CD4-positive, alpha-beta memory T cell (primary cell): ENCODE data around the gene CHCHD4. TPM values are rescaled to one million over a fixed set of nuclear protein-coding genes. Genes with fewer than 3 reads are reported as not detected.
"Not testable (repeated sequence)": the region's sequence is repeated elsewhere in the genome, so short reads cannot be mapped to it uniquely, and the experiment has no call there.

Experiments
- CTCF ChIA-PET: fragments of 350-600 bp; sonication (Branson Sonifier 250); formaldehyde crosslinking; loops from one replicate; lab custom pipeline; 2021; ENCODE audit warnings: inconsistent platforms; ENCODE audit not compliant: partially characterized antibody; lab: Charles Lee
- POLR2A ChIA-PET: fragments of 350-600 bp; sonication (Branson Sonifier 250); formaldehyde crosslinking; loops from one replicate; lab custom pipeline; 2021; ENCODE audit not compliant: partially characterized antibody; lab: Charles Lee
- DNase-seq, 5 donors: peaks; one replicate each; pipeline versions ENCODE4 v3.0.0 to v3.0.0-alpha.2; 2020 to 2022; ENCODE audit warnings: mixed read lengths in 1 of 5
- H3K27ac ChIP-seq: one replicate; pipeline ENCODE4 v1.7.0; 2013; ENCODE audit warnings: low read depth, low read length
- H3K27me3 ChIP-seq: 2 replicates; pipeline ENCODE4 v1.7.0; 2013; ENCODE audit warnings: mild to moderate bottlenecking, low read length, moderate library complexity; ENCODE audit not compliant: insufficient read depth
- H3K36me3 ChIP-seq: 2 replicates; pipeline ENCODE4 v1.7.0; 2013; ENCODE audit warnings: mild to moderate bottlenecking, low read length, moderate library complexity; ENCODE audit not compliant: insufficient read depth
- H3K4me1 ChIP-seq: 2 replicates; pipeline ENCODE4 v1.7.0; 2013; ENCODE audit warnings: mild to moderate bottlenecking, low read length, moderate library complexity; ENCODE audit not compliant: insufficient read depth
- H3K4me3 ChIP-seq, 2 donors: one replicate each; pipeline ENCODE4 v1.7.0; 2013; ENCODE audit warnings: low read length in 2 of 2, mild to moderate bottlenecking in 1 of 2
- H3K9me3 ChIP-seq, 2 donors: one replicate each; pipeline ENCODE4 v1.7.0; 2013; ENCODE audit warnings: low read length in 2 of 2, control low read depth in 1 of 2; ENCODE audit not compliant: control insufficient read depth in 1 of 2
- H3K27ac Mint-ChIP-seq, 7 donors: one replicate each; pipeline ENCODE4 v1.8.0; 2020 to 2021; ENCODE audit warnings: mixed read lengths in 7 of 7, mild to moderate bottlenecking in 6 of 7, inconsistent platforms in 3 of 7, moderate library complexity in 3 of 7
- H3K27me3 Mint-ChIP-seq, 2 donors: one replicate each; pipeline ENCODE4 v1.8.0; 2020 to 2021; ENCODE audit warnings: mixed read lengths in 2 of 2
- H3K36me3 Mint-ChIP-seq, 2 donors: one replicate each; pipeline ENCODE4 v1.8.0; 2020 to 2021; ENCODE audit warnings: mixed read lengths in 2 of 2, inconsistent platforms in 1 of 2, mild to moderate bottlenecking in 1 of 2
- H3K4me1 Mint-ChIP-seq, 4 donors: one replicate each; pipeline ENCODE4 v1.8.0; 2020 to 2021; ENCODE audit warnings: mixed read lengths in 4 of 4, mild to moderate bottlenecking in 1 of 4
- H3K4me3 Mint-ChIP-seq, 8 donors: one replicate each; pipeline ENCODE4 v1.8.0; 2020 to 2021; ENCODE audit warnings: mixed read lengths in 8 of 8, mild to moderate bottlenecking in 7 of 8, moderate library complexity in 6 of 8, inconsistent platforms in 3 of 8
- H3K9me3 Mint-ChIP-seq, 8 donors: one replicate each; pipeline ENCODE4 v1.8.0; 2020 to 2021; ENCODE audit warnings: mixed read lengths in 8 of 8, mild to moderate bottlenecking in 5 of 8, inconsistent platforms in 3 of 8, moderate library complexity in 1 of 8
- intact Hi-C: fragments of 100-400 bp; cut with micrococcal nuclease; formaldehyde crosslinking; loops from one replicate; pipeline ENCODE4 v1.15.1; 2023
- polyA plus RNA-seq, 2 donors: library from polyadenylated mRNA; unstranded; fragments of 300-500 nt; fragmentation: Illumina TruSeq; gene quantifications; one replicate each; pipeline ENCODE4 v1.2.3, GENCODE V29; 2021
- total RNA-seq, 2 experiments: library from RNA; stranded (reverse); gene quantifications; one replicate each; pipeline ENCODE4 v1.2.3, GENCODE V29; 2021

Gene CHCHD4
- total and polyA plus RNA-seq, 4 experiments from 2014 or later: 7.5 to 17.5 (median 13.4) TPM

DNA sequence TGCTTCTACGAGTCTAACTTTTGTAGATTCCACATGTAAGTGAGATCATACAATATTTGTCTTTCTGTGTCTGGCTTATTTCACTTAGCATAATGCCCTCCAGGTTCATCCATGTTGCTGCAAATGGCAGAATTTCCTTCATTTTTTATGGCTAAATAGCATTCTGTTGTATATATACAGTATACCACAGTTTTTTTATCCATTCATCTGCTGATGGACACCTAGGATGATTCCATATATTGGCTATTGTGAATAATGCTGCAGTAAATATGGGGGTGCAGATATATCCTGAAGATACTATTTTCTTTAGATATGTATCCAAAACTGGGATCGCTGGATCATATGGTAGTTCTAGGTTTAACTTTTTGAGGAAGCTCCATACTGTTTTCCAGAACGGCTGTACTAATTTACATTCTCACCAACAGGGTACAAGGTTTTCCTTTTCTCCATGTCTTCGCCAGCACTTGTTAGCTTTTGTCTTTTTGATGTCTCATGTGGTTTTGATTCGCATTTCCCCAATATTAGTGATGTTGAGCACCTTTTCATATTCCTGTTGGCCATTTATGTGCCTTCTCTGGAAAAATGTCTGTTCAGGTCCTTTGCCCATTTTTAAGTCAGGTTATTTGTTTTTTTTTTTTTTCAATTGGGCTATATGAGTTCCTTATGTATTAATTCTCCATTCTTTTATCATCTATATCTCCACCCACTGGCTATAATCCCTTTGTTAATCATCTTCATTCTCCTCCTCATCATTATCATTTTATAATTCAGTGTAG lies 26.9 kb downstream of the CHCHD4 start:
- Histone ChIP-seq H3K4me1 (no peaks in the 10 kb centered on the region), H3K27ac (no peak overlapping the region), H3K27me3 (no peaks in the 10 kb centered on the region), H3K36me3 (no peaks in the 10 kb centered on the region), H3K9me3 (no peaks in the 10 kb centered on the region), H3K4me3 (no peak overlapping the region)
- Mint-ChIP-seq H3K4me1 (no peaks in the 10 kb centered on the region), H3K27ac (no peak overlapping the region), H3K27me3 (peaks cover 15 to 17% of the 10 kb centered on the region in 2 donors), H3K36me3 (peaks cover 2 to 5% of the 10 kb centered on the region in 2 donors), H3K4me3 (no peak overlapping the region), H3K9me3 (peaks cover 0 to 15% (median 7%) of the 10 kb centered on the region in 8 donors)
- ChIA-PET POLR2A (no interaction called here), CTCF (interaction anchor here (0.7 kb wide), 1 partner anchor 66 kb away, joined by 3 read pairs; no protein-coding TSS in a partner anchor)
- intact Hi-C loops: no loop called here
- DNase-seq: no peak

GRCh38 chr3:14096742-14097141 lies 27.9 kb downstream of the CHCHD4 start:
- DNase-seq: no peak
- Mint-ChIP-seq H3K36me3 (peaks cover 2 to 5% of the 10 kb centered on the region in 2 donors), H3K27ac (no peak overlapping the region), H3K27me3 (peaks cover 17 to 19% of the 10 kb centered on the region in 2 donors), H3K4me1 (no peaks in the 10 kb centered on the region), H3K9me3 (peaks cover 0 to 15% (median 7%) of the 10 kb centered on the region in 8 donors), H3K4me3 (no peak overlapping the region)
- CTCF ChIA-PET: no interaction called here
- intact Hi-C loops: no loop called here
- no peaks in the 10 kb centered on the region for H3K4me1 ChIP-seq
- H3K27ac ChIP-seq: no peak overlapping the region
- POLR2A ChIA-PET: no interaction called here
- no peaks in the 10 kb centered on the region for H3K9me3 ChIP-seq
- no peaks in the 10 kb centered on the region for H3K36me3 ChIP-seq
- H3K27me3 ChIP-seq: no peaks in the 10 kb centered on the region
- H3K4me3 ChIP-seq: no peak overlapping the region

DNA sequence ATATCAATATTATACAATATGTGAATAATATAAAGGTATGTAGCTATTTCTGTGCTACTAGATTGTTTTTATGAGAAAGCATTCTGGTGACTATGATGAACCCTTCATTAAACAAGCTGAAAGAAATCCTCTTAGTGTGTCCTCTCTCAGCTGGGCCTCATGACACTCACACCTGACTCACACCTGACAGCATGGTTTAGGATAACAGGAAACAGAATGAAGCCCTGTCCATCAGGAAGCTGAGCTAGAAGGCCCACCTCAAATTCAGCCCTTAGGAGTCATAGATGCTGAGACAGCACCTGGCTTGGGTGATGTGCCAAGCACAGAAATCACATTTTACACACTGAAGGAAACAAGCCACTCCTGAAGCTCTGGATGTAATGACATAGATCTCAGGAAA lies 30.8 kb downstream of the CHCHD4 start:
- Histone ChIP-seq H3K27ac (no peak overlapping the region), H3K9me3 (no peaks in the 10 kb centered on the region), H3K36me3 (no peaks in the 10 kb centered on the region), H3K4me3 (no peak overlapping the region), H3K27me3 (no peaks in the 10 kb centered on the region), H3K4me1 (no peaks in the 10 kb centered on the region)
- Mint-ChIP-seq H3K9me3 (peaks cover 0 to 15% (median 10%) of the 10 kb centered on the region in 8 donors), H3K27ac (peak overlapping the region in 1 of 7 donors; percentile 53), H3K4me1 (no peaks in the 10 kb centered on the region), H3K27me3 (peaks cover 19 to 25% of the 10 kb centered on the region in 2 donors), H3K36me3 (peaks cover 2 to 5% of the 10 kb centered on the region in 2 donors), H3K4me3 (no peak overlapping the region)
- intact Hi-C loops: no loop called here
- no peak for DNase-seq
- ChIA-PET POLR2A (no interaction called here), CTCF (interaction anchor here (0.6 to 1.6 kb wide), 3 partner anchors 11 to 375 kb away, joined by 3 to 4 read pairs (median 3); no protein-coding TSS in a partner anchor)

- ChIA-PET POLR2A (no interaction called here), CTCF (no interaction called here)
- no peak overlapping the region for H3K27ac ChIP-seq
- Mint-ChIP-seq H3K4me1 (no peaks in the 10 kb centered on the region), H3K9me3 (peaks cover 0 to 16% (median 10%) of the 10 kb centered on the region in 8 donors), H3K4me3 (no peak overlapping the region), H3K27me3 (peaks cover 13 to 25% of the 10 kb centered on the region in 2 donors), H3K27ac (no peak overlapping the region), H3K36me3 (peaks cover 2 to 7% of the 10 kb centered on the region in 2 donors)
- H3K36me3 ChIP-seq: no peaks in the 10 kb centered on the region
- H3K4me3 ChIP-seq: no peak overlapping the region
- no peak for DNase-seq
- H3K9me3 ChIP-seq: no peaks in the 10 kb centered on the region
- no peaks in the 10 kb centered on the region for H3K4me1 ChIP-seq
- intact Hi-C loops: no loop called here
- no peaks in the 10 kb centered on the region for H3K27me3 ChIP-seq
Measured at GRCh38 chr3:14092464-14092863, 32.2 kb downstream of the CHCHD4 start.

GRCh38 chr3:14091959-14092358 lies 32.7 kb downstream of the CHCHD4 start:
- intact Hi-C loops, H3K36me3 Mint-ChIP-seq, POLR2A ChIA-PET, H3K27me3 ChIP-seq, CTCF ChIA-PET, H3K27ac ChIP-seq, H3K4me3 Mint-ChIP-seq, H3K4me1 Mint-ChIP-seq, H3K9me3 ChIP-seq, H3K36me3 ChIP-seq, H3K27ac Mint-ChIP-seq, H3K4me1 ChIP-seq, DNase-seq, H3K4me3 ChIP-seq: not testable (repeated sequence)
- Mint-ChIP-seq H3K27me3 (peaks cover 10 to 24% of the 10 kb centered on the region in 2 donors), H3K9me3 (peaks cover 0 to 20% (median 12%) of the 10 kb centered on the region in 8 donors)

DNA sequence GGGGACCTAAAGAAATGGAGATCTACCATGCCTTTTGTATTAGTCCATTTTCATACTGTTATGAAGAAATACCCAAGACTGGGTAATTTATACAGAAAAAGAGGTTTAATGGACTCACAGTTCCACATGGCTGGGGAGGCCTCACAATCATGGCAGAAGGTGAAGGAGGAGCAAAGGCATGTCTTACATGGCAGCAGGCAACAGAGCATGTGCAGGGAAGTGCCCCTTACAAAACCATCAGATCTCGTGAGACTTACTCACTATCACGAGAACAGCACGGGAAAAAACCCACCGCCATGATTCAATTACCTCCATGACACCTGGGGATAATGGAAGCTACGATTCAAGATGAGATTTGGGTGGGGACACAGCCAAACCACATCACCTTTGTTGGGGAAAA lies 37.2 kb downstream of the CHCHD4 start:
- H3K27ac ChIP-seq: not testable (repeated sequence)
- peaks cover 5 to 19% of the 10 kb centered on the region in 2 donors for H3K27me3 Mint-ChIP-seq

DNA sequence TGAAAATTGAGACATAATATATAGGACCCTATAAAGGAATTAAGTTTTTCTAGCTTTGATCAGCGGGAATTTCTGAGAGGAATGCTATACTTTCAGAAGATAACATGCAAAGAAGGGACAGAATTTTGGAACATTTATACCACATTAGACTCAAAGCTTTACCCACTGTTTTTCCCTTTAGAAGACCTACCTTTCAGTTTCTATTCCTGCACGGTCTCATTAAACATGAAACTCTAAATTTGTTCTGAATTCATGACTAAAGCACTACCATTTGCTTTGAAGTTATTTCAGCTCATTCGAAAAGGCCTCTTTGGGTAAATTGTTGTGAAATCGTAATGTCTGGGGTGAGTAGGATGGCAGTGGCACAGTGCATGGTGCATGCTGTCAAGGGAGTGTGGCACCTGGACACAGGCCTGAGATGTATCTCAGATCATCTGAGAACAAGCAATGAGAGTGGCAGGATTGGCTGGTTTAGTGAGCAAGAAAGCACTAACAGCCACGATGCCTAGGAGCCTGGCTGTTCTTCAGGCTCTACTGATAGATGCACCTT lies 42.5 kb downstream of the CHCHD4 start:
- no peak overlapping the region for H3K27ac Mint-ChIP-seq
- H3K36me3 ChIP-seq: no peaks in the 10 kb centered on the region
- no peaks in the 10 kb centered on the region for H3K9me3 ChIP-seq
- no peak overlapping the region for H3K4me3 ChIP-seq
- intact Hi-C loops: no loop called here
- H3K9me3 Mint-ChIP-seq: peaks cover 0 to 17% (median 10%) of the 10 kb centered on the region in 8 donors
- peaks cover 0 to 4% (median 3%) of the 10 kb centered on the region in 4 donors for H3K4me1 Mint-ChIP-seq
- ChIA-PET CTCF (no interaction called here), POLR2A (no interaction called here)
- peaks cover 2 to 7% of the 10 kb centered on the region in 2 donors for H3K27me3 Mint-ChIP-seq
- no peaks in the 10 kb centered on the region for H3K4me1 ChIP-seq
- no peak overlapping the region for H3K27ac ChIP-seq
- H3K4me3 Mint-ChIP-seq: no peak overlapping the region
- no peak for DNase-seq
- peaks cover 1 to 6% of the 10 kb centered on the region in 2 donors for H3K36me3 Mint-ChIP-seq
- H3K27me3 ChIP-seq: no peaks in the 10 kb centered on the region

More for the DNA sequence above, 37.2 kb downstream of the CHCHD4 start:
- H3K36me3 Mint-ChIP-seq, intact Hi-C loops, H3K27me3 ChIP-seq, H3K4me3 Mint-ChIP-seq, POLR2A ChIA-PET, H3K4me3 ChIP-seq, CTCF ChIA-PET, H3K4me1 Mint-ChIP-seq, H3K4me1 ChIP-seq, H3K27ac Mint-ChIP-seq, H3K36me3 ChIP-seq, DNase-seq, H3K9me3 ChIP-seq: not testable (repeated sequence)
- peaks cover 0 to 25% (median 17%) of the 10 kb centered on the region in 8 donors for H3K9me3 Mint-ChIP-seq
